Activated CD4-positive, alpha-beta T cell treated with anti-CD3 and anti-CD28 coated beads, Interleukin-2, amount 10 ng/mL, durations not matched to agents 7 days and 5 days (primary cell): ENCODE measurements around the gene PUS10. TPM values are rescaled to one million over a fixed set of nuclear protein-coding genes. Genes with fewer than 3 reads are reported as not detected.
"Not testable (repeated sequence)": the region's sequence is repeated elsewhere in the genome, so short reads cannot be mapped to it uniquely, and the experiment has no call there.

Experiments
- CTCF ChIA-PET: fragments of 350-600 bp; sonication (Branson Sonifier 250); formaldehyde crosslinking; loops from one replicate; lab custom pipeline; 2021; ENCODE audit warnings: antibody characterized with exemption; lab: Charles Lee
- POLR2A ChIA-PET: fragments of 350-600 bp; sonication (Branson Sonifier 250); formaldehyde crosslinking; loops from one replicate; lab custom pipeline; 2021; ENCODE audit warnings: antibody characterized with exemption; lab: Charles Lee
- DNase-seq: peaks from one replicate; pipeline ENCODE4 v3.0.0-alpha.2; 2020
- H3K27ac Mint-ChIP-seq: one replicate; pipeline ENCODE4 v1.8.0; 2021; ENCODE audit warnings: mild to moderate bottlenecking, moderate library complexity, mixed read lengths
- H3K27me3 Mint-ChIP-seq: one replicate; pipeline ENCODE4 v1.8.0; 2021; ENCODE audit warnings: mixed read lengths
- H3K36me3 Mint-ChIP-seq: one replicate; pipeline ENCODE4 v1.8.0; 2021; ENCODE audit warnings: low read depth, mixed read lengths
- H3K4me1 Mint-ChIP-seq: one replicate; pipeline ENCODE4 v1.8.0; 2021; ENCODE audit warnings: mixed read lengths
- H3K4me3 Mint-ChIP-seq: one replicate; pipeline ENCODE4 v1.8.0; 2021; ENCODE audit warnings: mild to moderate bottlenecking, moderate library complexity, mixed read lengths
- H3K9me3 Mint-ChIP-seq: one replicate; pipeline ENCODE4 v1.8.0; 2021; ENCODE audit warnings: mixed read lengths
- total RNA-seq, 2 experiments: library from RNA; stranded (reverse); gene quantifications; one replicate each; pipeline ENCODE4 v1.2.3, GENCODE V29; 2021

PUS10 gene
- total RNA-seq, 2 experiments from 2014 or later, result 5.7 to 8.8 TPM

DNA sequence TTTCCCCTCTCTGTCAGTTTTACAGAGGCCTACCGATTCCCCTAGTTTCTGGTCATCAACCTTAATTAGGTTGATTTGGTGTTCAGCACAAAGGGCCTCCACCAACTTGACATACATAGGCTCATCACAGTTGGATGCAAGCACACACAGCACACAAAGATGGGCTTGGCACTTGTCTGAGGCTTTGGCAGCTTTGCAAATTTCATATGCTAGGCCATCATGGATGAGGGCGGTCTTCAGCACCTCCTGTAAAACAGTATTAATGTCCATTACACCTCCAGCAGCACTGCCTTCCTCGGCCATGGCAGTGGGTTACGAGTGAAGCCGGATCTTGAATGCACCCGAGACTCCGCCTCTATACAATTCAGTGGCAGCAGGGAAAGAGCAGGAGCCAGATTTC is 79.8 kb downstream of the PUS10 start:
- CTCF ChIA-PET, result no interaction called here
- no peak overlapping the region for H3K4me3 Mint-ChIP-seq
- peaks cover 14% of the 10 kb centered on the region for H3K4me1 Mint-ChIP-seq
- no peaks in the 10 kb centered on the region for H3K27me3 Mint-ChIP-seq
- H3K9me3 Mint-ChIP-seq, result no peaks in the 10 kb centered on the region
- H3K36me3 Mint-ChIP-seq, result peaks cover 40% of the 10 kb centered on the region
- H3K27ac Mint-ChIP-seq, result peak overlapping the region; percentile 16
- POLR2A ChIA-PET, result no interaction called here
- no peak for DNase-seq

DNA sequence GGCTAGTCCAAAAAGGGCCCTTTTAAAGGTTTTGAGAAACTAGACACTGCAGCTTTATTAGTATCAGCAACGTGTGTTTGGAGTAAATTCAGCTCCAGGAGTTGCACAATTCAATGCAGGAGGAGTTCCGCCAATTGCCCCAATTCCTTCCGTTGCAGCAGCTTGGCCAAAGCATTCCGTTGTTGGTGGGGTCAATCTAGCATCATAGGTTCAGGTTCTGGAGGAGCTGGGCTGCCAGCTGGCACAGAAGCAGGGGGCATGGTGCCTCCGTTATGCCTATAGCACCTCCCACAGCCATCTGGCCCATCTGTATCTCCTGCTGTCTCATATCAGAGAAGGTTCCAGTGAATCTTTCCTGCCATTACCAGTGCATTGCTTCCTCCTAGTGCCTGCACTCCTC is 81.3 kb downstream of the PUS10 start:
- no peak for DNase-seq
- ChIA-PET CTCF (interaction anchor here (1.0 to 1.8 kb wide), 3 partner anchors 22 to 104 kb away, joined by 3 to 8 read pairs (median 3); no protein-coding TSS in a partner anchor), POLR2A (no interaction called here)
- H3K27ac Mint-ChIP-seq, result no peak overlapping the region
- H3K9me3 Mint-ChIP-seq, result peaks cover 2% of the 10 kb centered on the region
- peaks cover 14% of the 10 kb centered on the region for H3K4me1 Mint-ChIP-seq
- peaks cover 46% of the 10 kb centered on the region for H3K36me3 Mint-ChIP-seq
- no peak overlapping the region for H3K4me3 Mint-ChIP-seq
- H3K27me3 Mint-ChIP-seq, result no peaks in the 10 kb centered on the region

DNA sequence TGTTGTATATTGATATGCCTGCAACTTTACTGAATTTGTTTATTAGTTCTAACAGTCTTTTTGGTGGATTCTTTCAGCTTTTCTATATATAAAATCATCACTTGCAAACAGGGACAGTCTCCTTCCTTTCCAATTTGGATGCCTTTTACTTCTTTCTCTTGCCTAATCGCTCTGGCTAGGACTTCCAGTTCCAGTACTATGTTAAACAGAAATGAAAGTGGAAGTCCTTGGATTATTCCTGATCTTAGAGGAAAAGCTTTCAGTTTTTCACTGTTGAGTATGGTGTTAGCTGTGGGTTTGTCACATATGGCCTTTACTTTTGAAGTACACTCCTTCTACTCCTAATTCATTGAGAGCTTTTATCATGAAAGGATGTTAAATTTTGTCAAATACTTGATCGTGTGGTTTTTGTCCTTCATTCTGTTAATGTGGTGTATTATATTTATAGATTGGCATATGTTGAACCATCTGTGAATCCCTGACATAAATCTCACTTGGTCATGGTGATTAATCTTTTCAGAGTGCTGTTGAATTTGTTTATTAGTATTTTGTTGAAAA is 83.8 kb downstream of the PUS10 start:
- H3K27ac Mint-ChIP-seq, result no peak overlapping the region
- peaks cover 44% of the 10 kb centered on the region for H3K36me3 Mint-ChIP-seq
- CTCF ChIA-PET, result interaction anchor here (1.2 kb wide), 1 partner anchor 25 kb away, joined by 3 read pairs; no protein-coding TSS in a partner anchor
- no peak for DNase-seq
- peaks cover 10% of the 10 kb centered on the region for H3K4me1 Mint-ChIP-seq
- POLR2A ChIA-PET, result interaction anchor here (0.7 kb wide), 1 partner anchor 19 kb away, joined by 3 read pairs; no protein-coding TSS in a partner anchor
- no peak overlapping the region for H3K4me3 Mint-ChIP-seq
- H3K27me3 Mint-ChIP-seq, result no peaks in the 10 kb centered on the region
- H3K9me3 Mint-ChIP-seq, result peaks cover 2% of the 10 kb centered on the region

DNA sequence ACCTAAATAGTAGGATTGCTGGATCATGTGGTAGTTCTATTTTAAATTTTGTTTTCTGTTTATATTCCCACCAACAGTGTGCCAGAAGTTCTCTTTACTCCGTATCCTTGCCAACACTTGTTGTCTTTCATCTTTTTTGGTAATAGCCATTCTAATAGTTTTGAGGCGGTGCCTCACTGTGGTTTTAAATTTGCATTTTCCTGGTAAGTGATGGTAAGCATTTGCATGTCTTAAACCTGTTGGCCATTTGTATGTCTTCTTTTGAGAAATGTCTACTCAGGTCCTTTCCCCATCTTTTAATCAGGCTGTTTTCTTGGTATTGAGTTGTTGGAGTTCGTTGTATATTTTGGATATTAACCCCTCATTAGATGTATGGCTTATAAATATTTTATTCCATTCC is 85.1 kb downstream of the PUS10 start:
- H3K9me3 Mint-ChIP-seq, result peaks cover 2% of the 10 kb centered on the region
- H3K4me3 Mint-ChIP-seq, result no peak overlapping the region
- POLR2A ChIA-PET, result no interaction called here
- H3K4me1 Mint-ChIP-seq, result peaks cover 6% of the 10 kb centered on the region
- DNase-seq, result no peak
- peaks cover 38% of the 10 kb centered on the region for H3K36me3 Mint-ChIP-seq
- CTCF ChIA-PET, result no interaction called here
- no peaks in the 10 kb centered on the region for H3K27me3 Mint-ChIP-seq
- no peak overlapping the region for H3K27ac Mint-ChIP-seq

DNA sequence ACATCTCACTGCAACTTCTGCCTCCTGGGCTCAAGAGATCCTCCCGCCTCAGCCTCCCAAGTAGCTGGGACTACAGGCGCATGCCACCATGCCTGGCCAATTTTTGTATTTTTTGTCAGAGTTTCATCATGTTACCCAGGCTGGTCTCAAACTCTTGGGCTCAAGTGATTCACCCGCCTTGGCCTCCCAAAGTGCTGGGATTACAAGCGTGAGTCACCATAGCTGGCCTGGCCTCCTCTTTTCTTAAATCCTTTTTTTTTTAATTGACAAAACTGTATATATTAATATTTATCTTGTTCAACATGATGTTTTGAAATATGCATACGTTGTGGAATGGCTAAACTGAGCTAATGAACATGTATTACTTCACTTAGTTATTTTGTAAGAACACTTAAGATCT is 86.0 kb downstream of the PUS10 start:
- H3K27ac Mint-ChIP-seq, H3K4me1 Mint-ChIP-seq, H3K9me3 Mint-ChIP-seq, DNase-seq, H3K27me3 Mint-ChIP-seq, H3K4me3 Mint-ChIP-seq: not testable (repeated sequence)
- H3K36me3 Mint-ChIP-seq, result peaks cover 39% of the 10 kb centered on the region
- CTCF ChIA-PET, result interaction anchor here (0.9 kb wide), 1 partner anchor 14 kb away, joined by 3 read pairs; no protein-coding TSS in a partner anchor
- POLR2A ChIA-PET, result interaction anchor here (0.5 kb wide), 1 partner anchor 59 kb away, joined by 6 read pairs; no protein-coding TSS in a partner anchor

DNA sequence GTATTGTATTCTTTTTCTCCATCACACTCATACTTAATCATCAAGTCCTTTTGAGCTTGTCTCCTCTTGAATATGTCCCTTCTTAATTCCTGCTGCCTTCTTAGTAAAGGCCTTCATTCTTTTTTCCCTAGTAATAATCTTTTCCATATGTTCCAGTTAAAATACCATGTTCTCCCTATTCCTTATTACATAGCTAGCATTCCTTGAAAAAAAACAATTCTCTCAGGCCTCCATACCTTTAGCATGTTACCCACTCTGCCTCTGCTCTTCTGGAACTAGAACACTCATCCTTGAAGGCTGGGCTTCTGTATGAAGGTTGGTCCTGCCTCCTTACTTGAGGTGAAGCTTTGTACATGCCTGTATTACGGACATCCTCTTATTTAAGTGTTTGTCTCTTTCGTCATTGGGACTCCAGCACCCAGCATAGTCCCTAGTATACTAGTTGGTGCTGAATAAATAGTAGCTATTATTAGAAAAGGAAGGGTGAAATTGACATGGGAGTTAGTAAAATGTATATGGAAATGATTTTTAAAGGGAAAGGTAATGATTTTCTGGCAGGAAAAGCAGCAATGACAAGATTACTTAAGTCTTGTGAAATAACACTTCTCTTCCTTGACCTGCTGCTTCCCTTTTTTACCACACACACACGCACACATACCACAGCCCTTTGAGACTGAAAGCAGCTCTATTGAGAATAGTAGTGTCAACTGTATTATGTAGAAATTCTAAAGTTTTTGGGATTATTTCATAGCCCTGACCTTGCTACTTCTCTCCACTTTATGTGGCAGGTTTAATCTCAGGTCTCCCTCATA is 91.1 kb downstream of the PUS10 start:
- H3K4me1 Mint-ChIP-seq, result peaks cover 12% of the 10 kb centered on the region
- CTCF ChIA-PET, result no interaction called here
- peaks cover 40% of the 10 kb centered on the region for H3K36me3 Mint-ChIP-seq
- no peak for DNase-seq
- no peaks in the 10 kb centered on the region for H3K27me3 Mint-ChIP-seq
- POLR2A ChIA-PET, result no interaction called here
- H3K27ac Mint-ChIP-seq, result no peak overlapping the region
- H3K4me3 Mint-ChIP-seq, result no peak overlapping the region
- H3K9me3 Mint-ChIP-seq, result peaks cover 3% of the 10 kb centered on the region

DNA sequence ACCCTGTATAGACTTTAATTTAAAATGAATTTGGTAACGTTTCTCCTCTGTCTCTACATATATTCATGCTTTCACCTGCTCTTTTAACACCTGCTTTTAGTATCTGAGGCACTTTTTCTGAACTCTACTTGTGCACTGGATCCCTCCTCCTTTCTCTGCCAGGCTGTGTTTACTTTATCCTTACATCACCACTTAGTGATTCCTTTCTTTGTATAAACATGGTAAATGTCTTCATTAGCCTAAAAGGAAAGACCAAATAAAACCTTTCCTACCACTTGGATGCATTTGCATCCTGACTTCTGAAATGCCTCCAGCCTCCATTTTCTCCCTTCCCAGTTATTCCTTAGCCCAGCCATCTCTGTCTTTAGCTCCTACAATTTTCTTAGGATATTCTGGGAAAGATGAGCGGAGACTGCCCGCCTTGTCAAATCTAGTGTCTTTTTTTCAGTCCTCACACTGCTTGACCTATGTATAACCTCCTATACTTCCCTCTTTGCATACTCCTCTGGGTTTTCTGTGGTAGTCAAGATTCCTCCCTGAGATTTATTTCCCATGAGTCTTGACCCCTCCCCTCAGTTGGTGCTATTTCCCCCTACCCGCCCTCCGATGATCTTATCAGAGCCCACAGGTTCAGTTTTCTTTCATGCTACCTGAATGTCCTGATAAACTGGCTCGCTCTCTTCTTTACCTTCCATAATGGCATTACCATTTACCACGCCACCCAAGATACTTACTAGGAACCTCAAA is 91.9 kb downstream of the PUS10 start:
- POLR2A ChIA-PET, result no interaction called here
- H3K9me3 Mint-ChIP-seq, result peaks cover 3% of the 10 kb centered on the region
- no peak overlapping the region for H3K27ac Mint-ChIP-seq
- no peak for DNase-seq
- no peaks in the 10 kb centered on the region for H3K27me3 Mint-ChIP-seq
- CTCF ChIA-PET, result no interaction called here
- H3K4me3 Mint-ChIP-seq, result no peak overlapping the region
- peaks cover 40% of the 10 kb centered on the region for H3K36me3 Mint-ChIP-seq
- peaks cover 12% of the 10 kb centered on the region for H3K4me1 Mint-ChIP-seq

DNA sequence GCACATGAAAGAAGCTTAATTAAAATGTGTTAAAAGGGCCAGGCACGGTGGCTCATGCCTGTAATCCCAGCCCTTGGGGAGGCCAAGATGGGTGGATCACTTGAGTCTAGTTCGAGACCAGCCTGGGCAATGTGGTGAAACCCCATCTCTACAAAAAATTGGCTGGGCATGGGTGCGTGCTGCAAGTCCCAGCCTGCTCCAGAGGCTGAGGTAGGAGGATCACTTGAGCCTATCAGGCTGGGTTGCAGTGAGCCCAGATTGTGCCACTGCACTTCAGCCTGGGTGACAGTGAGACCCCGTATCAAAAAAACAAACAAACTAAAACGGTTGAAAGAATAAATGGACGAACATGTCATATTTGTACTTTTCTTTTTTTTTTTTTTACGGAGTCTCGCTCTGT is 110.7 kb downstream of the PUS10 start:
- no peak for DNase-seq
- peaks cover 3% of the 10 kb centered on the region for H3K4me1 Mint-ChIP-seq
- no peak overlapping the region for H3K27ac Mint-ChIP-seq
- H3K36me3 Mint-ChIP-seq, result peaks cover 26% of the 10 kb centered on the region
- ChIA-PET POLR2A (no interaction called here), CTCF (interaction anchor here (0.6 to 1.4 kb wide), 2 partner anchors 8 to 92 kb away, joined by 3 read pairs; no protein-coding TSS in a partner anchor)
- H3K27me3 Mint-ChIP-seq, result no peaks in the 10 kb centered on the region
- no peak overlapping the region for H3K4me3 Mint-ChIP-seq
- no peaks in the 10 kb centered on the region for H3K9me3 Mint-ChIP-seq

DNA sequence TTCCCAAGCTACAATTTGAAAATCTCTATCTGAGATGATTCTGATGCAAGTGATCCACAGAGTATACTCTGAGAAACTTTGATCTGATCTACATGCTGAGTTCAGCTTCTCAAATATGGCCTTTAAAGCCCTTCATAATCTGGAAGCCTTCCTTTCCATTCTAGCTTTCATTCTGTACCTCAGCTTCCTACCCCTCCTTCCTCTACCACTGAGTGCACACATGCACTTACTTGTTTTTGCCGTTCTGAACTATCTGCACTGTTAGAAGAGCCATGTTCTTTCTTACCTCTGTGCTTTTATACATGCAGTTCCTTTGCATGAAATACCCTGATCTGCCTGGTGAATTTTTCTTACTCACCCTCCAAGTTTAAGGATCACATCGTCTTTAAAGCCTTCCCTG is 111.7 kb downstream of the PUS10 start:
- CTCF ChIA-PET, result interaction anchor here (0.6 to 1.4 kb wide), 2 partner anchors 9 to 97 kb away, joined by 3 read pairs; no protein-coding TSS in a partner anchor
- H3K27me3 Mint-ChIP-seq, result no peaks in the 10 kb centered on the region
- H3K9me3 Mint-ChIP-seq, result no peaks in the 10 kb centered on the region
- POLR2A ChIA-PET, result no interaction called here
- no peak overlapping the region for H3K4me3 Mint-ChIP-seq
- peaks cover 3% of the 10 kb centered on the region for H3K4me1 Mint-ChIP-seq
- H3K27ac Mint-ChIP-seq, result peak overlapping the region; percentile 2
- DNase-seq, result no peak
- peaks cover 27% of the 10 kb centered on the region for H3K36me3 Mint-ChIP-seq

DNA sequence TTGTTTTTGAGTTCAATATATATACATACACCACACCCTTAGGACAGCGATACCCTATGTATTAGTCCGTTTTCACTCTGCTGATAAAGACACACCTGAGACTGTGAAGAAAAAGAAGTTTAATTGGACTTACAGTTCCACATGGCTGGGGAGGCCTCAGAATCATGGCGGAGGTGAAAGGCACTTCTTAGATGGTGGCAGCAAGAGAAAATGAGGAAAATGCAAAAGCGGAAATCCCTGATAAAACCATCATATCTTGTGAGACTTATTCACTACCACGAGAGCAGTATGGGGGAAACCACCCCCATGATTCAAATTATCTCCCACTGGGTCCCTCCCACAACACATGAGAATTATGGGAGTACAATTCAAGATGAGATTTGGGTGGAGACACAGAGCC is 112.2 kb downstream of the PUS10 start:
- H3K4me1 Mint-ChIP-seq, H3K27me3 Mint-ChIP-seq, DNase-seq, POLR2A ChIA-PET, H3K27ac Mint-ChIP-seq, H3K9me3 Mint-ChIP-seq, H3K4me3 Mint-ChIP-seq: not testable (repeated sequence)
- CTCF ChIA-PET, result interaction anchor here (1.4 kb wide), 1 partner anchor 10 kb away, joined by 3 read pairs; no protein-coding TSS in a partner anchor
- H3K36me3 Mint-ChIP-seq, result peaks cover 28% of the 10 kb centered on the region

DNA sequence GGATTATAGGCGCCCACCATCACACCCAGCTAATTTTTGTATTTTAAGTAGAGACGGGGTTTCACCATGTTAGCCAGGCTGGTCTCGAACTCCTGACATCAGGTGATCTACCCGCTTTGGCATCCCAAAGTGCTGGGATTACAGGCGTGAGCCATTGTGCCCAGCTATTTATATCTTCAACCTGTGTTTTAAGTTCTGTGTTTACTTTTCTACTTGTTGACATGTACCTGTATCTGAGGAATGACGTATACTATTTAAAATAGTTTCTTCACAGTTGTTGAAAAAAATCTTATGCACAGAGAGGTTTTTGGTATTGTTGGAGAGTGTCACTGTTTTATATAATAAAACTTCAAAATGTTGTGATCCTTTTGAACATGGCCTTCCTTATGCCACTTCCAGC is 116.8 kb downstream of the PUS10 start:
- H3K27ac Mint-ChIP-seq, POLR2A ChIA-PET, H3K9me3 Mint-ChIP-seq, H3K27me3 Mint-ChIP-seq, DNase-seq, H3K4me1 Mint-ChIP-seq, H3K4me3 Mint-ChIP-seq: not testable (repeated sequence)
- CTCF ChIA-PET, result interaction anchor here (1.0 kb wide), 1 partner anchor 12 kb away, joined by 3 read pairs; no protein-coding TSS in a partner anchor
- H3K36me3 Mint-ChIP-seq, result peaks cover 39% of the 10 kb centered on the region

DNA sequence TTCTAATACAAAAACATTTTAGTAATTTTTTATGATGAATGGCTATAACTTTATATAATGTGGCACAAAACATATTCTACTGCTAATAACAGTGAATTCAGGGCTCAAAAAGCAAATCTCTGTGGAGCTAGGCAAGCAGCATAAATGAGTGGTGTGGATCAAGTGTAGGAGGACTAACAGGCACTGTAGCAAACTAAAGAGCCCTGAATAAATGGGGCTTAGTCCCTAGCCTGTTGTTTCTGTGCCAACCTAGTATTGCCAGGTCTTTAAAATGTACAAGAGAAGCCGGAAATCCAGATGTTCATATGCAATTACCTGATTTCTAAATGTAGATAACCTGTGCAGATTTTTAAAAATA is 118.2 kb downstream of the PUS10 start:
- no peak for DNase-seq
- Mint-ChIP-seq H3K9me3 (no peaks in the 10 kb centered on the region), H3K36me3 (peaks cover 36% of the 10 kb centered on the region), H3K27me3 (no peaks in the 10 kb centered on the region), H3K4me1 (peaks cover 1% of the 10 kb centered on the region), H3K27ac (no peak overlapping the region), H3K4me3 (no peak overlapping the region)
- ChIA-PET CTCF (no interaction called here), POLR2A (no interaction called here)
